Stimulated activated naive B cell treated with anti-CD40 and anti-IgM and Interleukin-4, amounts not matched to agents 10 μg/mL and 1 μg/mL and 100 μg/mL, for 72 hours (primary cell): Measurements from ENCODE around the gene MLLT6.
A peak's percentile ranks its signal among the peaks of the same experiment; 100 is the strongest.

Experiments
- ATAC-seq, 2 donors: fragments of 150-1000 bp; cut with Tn5 transposase; replicated peaks; 2 replicates each; pipeline ENCODE4 v1.10.0; 2021; ENCODE audit warnings: moderate library complexity in 1 of 2
- DNase-seq: peaks from one replicate; pipeline ENCODE4 v3.0.0; 2021
- H3K27ac Mint-ChIP-seq: one replicate; pipeline ENCODE4 v1.8.0; 2022; ENCODE audit warnings: mild to moderate bottlenecking, mixed read lengths
- H3K27me3 Mint-ChIP-seq, 2 donors: one replicate each; pipeline ENCODE4 v1.8.0; 2022; ENCODE audit warnings: mixed read lengths in 2 of 2
- H3K36me3 Mint-ChIP-seq, 2 donors: one replicate each; pipeline ENCODE4 v1.8.0; 2022; ENCODE audit warnings: mixed read lengths in 2 of 2, mild to moderate bottlenecking in 1 of 2
- H3K4me1 Mint-ChIP-seq, 2 donors: one replicate each; pipeline ENCODE4 v1.8.0; 2022; ENCODE audit warnings: mixed read lengths in 2 of 2, mild to moderate bottlenecking in 1 of 2
- H3K4me3 Mint-ChIP-seq, 2 donors: one replicate each; pipeline ENCODE4 v1.8.0; 2022; ENCODE audit warnings: mild to moderate bottlenecking in 2 of 2, mixed read lengths in 2 of 2, moderate library complexity in 1 of 2
- H3K9me3 Mint-ChIP-seq, 2 donors: one replicate each; pipeline ENCODE4 v1.8.0; 2022; ENCODE audit warnings: mixed read lengths in 2 of 2, mild to moderate bottlenecking in 1 of 2

MLLT6 gene

GRCh38 chr17:38704606-38705522 lies at the start of gene MLLT6:
MLLT6 (plus strand) TSS chr17:38705273; CDS start chr17:38705633, 360 bp downstream.
- DNase-seq = peak; percentile 59
- peaks cover 19 to 29% of the 10 kb centered on the region in 2 donors for H3K36me3 Mint-ChIP-seq
- H3K4me3 Mint-ChIP-seq = peak within 1 kb of the TSS; percentile 95 to 99
- ATAC-seq = peak; percentile 1 to 4
- H3K4me1 Mint-ChIP-seq = peaks cover 46 to 73% of the 10 kb centered on the region in 2 donors
- no peaks in the 10 kb centered on the region for H3K27me3 Mint-ChIP-seq
- H3K9me3 Mint-ChIP-seq = peaks cover 3 to 5% of the 10 kb centered on the region in 2 donors
- H3K27ac Mint-ChIP-seq = peak within 1 kb of the TSS; percentile 100

- H3K4me3 Mint-ChIP-seq = no peak overlapping the region
- H3K27me3 Mint-ChIP-seq = peaks cover 43 to 70% of the 10 kb centered on the region in 2 donors
- H3K4me1 Mint-ChIP-seq = peaks cover 18 to 22% of the 10 kb centered on the region in 2 donors
- no peak for ATAC-seq
- no peak overlapping the region for H3K27ac Mint-ChIP-seq
- no peaks in the 10 kb centered on the region for H3K9me3 Mint-ChIP-seq
- DNase-seq = no peak
- H3K36me3 Mint-ChIP-seq = no peaks in the 10 kb centered on the region
These were observed 47.9 kb upstream of the MLLT6 start for GRCh38 chr17:38656959-38657823.

GRCh38 chr17:38657824-38658740 lies 47.0 kb upstream of the MLLT6 start:
- H3K9me3 Mint-ChIP-seq = no peaks in the 10 kb centered on the region
- H3K36me3 Mint-ChIP-seq = no peaks in the 10 kb centered on the region
- no peak overlapping the region for H3K27ac Mint-ChIP-seq
- H3K4me1 Mint-ChIP-seq = peaks cover 18 to 22% of the 10 kb centered on the region in 2 donors
- DNase-seq (no peak), ATAC-seq (no peak)
- H3K27me3 Mint-ChIP-seq = peaks cover 46 to 77% of the 10 kb centered on the region in 2 donors
- H3K4me3 Mint-ChIP-seq = no peak overlapping the region

GRCh38 chr17:38658741-38659345 lies 46.2 kb upstream of the MLLT6 start:
- DNase-seq = no peak
- H3K27me3 Mint-ChIP-seq = peaks cover 44 to 77% of the 10 kb centered on the region in 2 donors
- H3K27ac Mint-ChIP-seq = no peak overlapping the region
- H3K9me3 Mint-ChIP-seq = no peaks in the 10 kb centered on the region
- peaks cover 17 to 19% of the 10 kb centered on the region in 2 donors for H3K4me1 Mint-ChIP-seq
- ATAC-seq = peak in 1 of 2 donors; percentile 27
- H3K36me3 Mint-ChIP-seq = no peaks in the 10 kb centered on the region
- peak overlapping the region in 1 of 2 donors; percentile 0 for H3K4me3 Mint-ChIP-seq

- Mint-ChIP-seq H3K27ac (no peak overlapping the region), H3K27me3 (peaks cover 50 to 77% of the 10 kb centered on the region in 2 donors), H3K9me3 (peaks cover 0 to 1% of the 10 kb centered on the region in 2 donors), H3K36me3 (peaks cover 0 to 1% of the 10 kb centered on the region in 2 donors), H3K4me3 (no peak overlapping the region), H3K4me1 (peaks cover 11 to 13% of the 10 kb centered on the region in 2 donors)
- no peak for ATAC-seq
- no peak for DNase-seq
These were observed 45.7 kb upstream of the MLLT6 start for GRCh38 chr17:38659415-38659814.

- Mint-ChIP-seq H3K36me3 (peaks cover 0 to 1% of the 10 kb centered on the region in 2 donors), H3K9me3 (peaks cover 0 to 1% of the 10 kb centered on the region in 2 donors), H3K4me3 (no peak overlapping the region), H3K4me1 (peaks cover 7 to 9% of the 10 kb centered on the region in 2 donors), H3K27ac (no peak overlapping the region), H3K27me3 (peaks cover 55 to 76% of the 10 kb centered on the region in 2 donors)
- DNase-seq = no peak
- no peak for ATAC-seq
These were observed 44.7 kb upstream of the MLLT6 start for GRCh38 chr17:38660097-38661025.

- Mint-ChIP-seq H3K27ac (no peak overlapping the region), H3K4me3 (no peak overlapping the region), H3K9me3 (peaks cover 0 to 1% of the 10 kb centered on the region in 2 donors), H3K36me3 (peaks cover 0 to 1% of the 10 kb centered on the region in 2 donors), H3K4me1 (peaks cover 10 to 13% of the 10 kb centered on the region in 2 donors), H3K27me3 (peaks cover 46 to 65% of the 10 kb centered on the region in 2 donors)
- ATAC-seq (peak; percentile 84 to 91), DNase-seq (peak; percentile 36)
These were observed 41.8 kb upstream of the MLLT6 start for GRCh38 chr17:38663125-38663751.

- Mint-ChIP-seq H3K27ac (no peak overlapping the region), H3K4me1 (peaks cover 4 to 6% of the 10 kb centered on the region in 2 donors), H3K27me3 (peaks cover 46 to 65% of the 10 kb centered on the region in 2 donors), H3K36me3 (peaks cover 0 to 1% of the 10 kb centered on the region in 2 donors), H3K4me3 (no peak overlapping the region), H3K9me3 (peaks cover 0 to 1% of the 10 kb centered on the region in 2 donors)
- no peak for DNase-seq
- no peak for ATAC-seq
These were observed 41.0 kb upstream of the MLLT6 start for GRCh38 chr17:38663964-38664644.

GRCh38 chr17:38667099-38667786 lies 37.8 kb upstream of the MLLT6 start:
- H3K36me3 Mint-ChIP-seq = peaks cover 1 to 4% of the 10 kb centered on the region in 2 donors
- peaks cover 16 to 19% of the 10 kb centered on the region in 2 donors for H3K4me1 Mint-ChIP-seq
- DNase-seq = peak; percentile 43
- no peak overlapping the region for H3K27ac Mint-ChIP-seq
- peaks cover 0 to 1% of the 10 kb centered on the region in 2 donors for H3K9me3 Mint-ChIP-seq
- no peak overlapping the region for H3K4me3 Mint-ChIP-seq
- ATAC-seq = peak; percentile 72 to 74
- peaks cover 60 to 65% of the 10 kb centered on the region in 2 donors for H3K27me3 Mint-ChIP-seq

GRCh38 chr17:38667787-38668122 lies 37.3 kb upstream of the MLLT6 start:
- no peak for DNase-seq
- Mint-ChIP-seq H3K4me1 (peaks cover 19 to 24% of the 10 kb centered on the region in 2 donors), H3K4me3 (no peak overlapping the region), H3K36me3 (peaks cover 1 to 6% of the 10 kb centered on the region in 2 donors), H3K27me3 (peaks cover 59 to 65% of the 10 kb centered on the region in 2 donors), H3K27ac (no peak overlapping the region), H3K9me3 (peaks cover 0 to 1% of the 10 kb centered on the region in 2 donors)
- no peak for ATAC-seq

GRCh38 chr17:38669520-38669919 lies 35.6 kb upstream of the MLLT6 start:
- H3K36me3 Mint-ChIP-seq = peaks cover 0 to 6% of the 10 kb centered on the region in 2 donors
- no peak for DNase-seq
- peaks cover 50 to 52% of the 10 kb centered on the region in 2 donors for H3K27me3 Mint-ChIP-seq
- H3K9me3 Mint-ChIP-seq = no peaks in the 10 kb centered on the region
- ATAC-seq = no peak
- no peak overlapping the region for H3K4me3 Mint-ChIP-seq
- peak overlapping the region; percentile 83 for H3K27ac Mint-ChIP-seq
- peaks cover 22 to 29% of the 10 kb centered on the region in 2 donors for H3K4me1 Mint-ChIP-seq
